Breast epithelium (tissue), 3 donors: ENCODE measurements around the gene ZNF90.

Source experiments
- POLR2A ChIP-seq: fragments of 450-650 bp; IDR thresholded peaks from one replicate; pipeline ENCODE4 v1.6.1; 2016; ENCODE audit warnings: antibody characterized with exemption, mild to moderate bottlenecking, moderate library complexity
- TF ChIP-seq, protein P1 (sequence below), 3 donors: fragments of 450-650 bp; IDR thresholded peaks; one replicate each; pipeline ENCODE4 v1.5.1; 2016 to 2017; ENCODE audit warnings: antibody characterized with exemption in 3 of 3, mild to moderate bottlenecking in 3 of 3, moderate library complexity in 3 of 3

DNA sequence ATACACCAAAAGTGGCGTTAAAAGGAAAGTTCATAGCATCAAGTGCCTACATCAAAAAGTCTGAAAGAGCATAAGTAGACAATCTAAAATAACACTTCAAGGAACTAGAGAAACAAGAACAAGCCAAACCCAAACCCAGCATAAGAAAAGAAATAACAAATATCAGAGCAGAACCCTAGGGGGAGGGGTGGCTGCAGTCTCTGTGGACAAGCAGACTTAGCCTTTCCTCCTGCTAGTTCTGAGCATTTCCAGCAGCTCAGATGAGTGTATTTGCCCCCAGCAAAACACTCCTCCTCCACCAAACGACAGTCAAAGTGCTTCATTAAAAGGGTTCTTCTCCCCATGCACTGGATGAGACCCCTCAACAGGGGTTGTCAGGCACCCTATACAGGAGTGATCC, 7.1 kb upstream of the ZNF90 start:
- TF ChIP-seq, protein P1, sequence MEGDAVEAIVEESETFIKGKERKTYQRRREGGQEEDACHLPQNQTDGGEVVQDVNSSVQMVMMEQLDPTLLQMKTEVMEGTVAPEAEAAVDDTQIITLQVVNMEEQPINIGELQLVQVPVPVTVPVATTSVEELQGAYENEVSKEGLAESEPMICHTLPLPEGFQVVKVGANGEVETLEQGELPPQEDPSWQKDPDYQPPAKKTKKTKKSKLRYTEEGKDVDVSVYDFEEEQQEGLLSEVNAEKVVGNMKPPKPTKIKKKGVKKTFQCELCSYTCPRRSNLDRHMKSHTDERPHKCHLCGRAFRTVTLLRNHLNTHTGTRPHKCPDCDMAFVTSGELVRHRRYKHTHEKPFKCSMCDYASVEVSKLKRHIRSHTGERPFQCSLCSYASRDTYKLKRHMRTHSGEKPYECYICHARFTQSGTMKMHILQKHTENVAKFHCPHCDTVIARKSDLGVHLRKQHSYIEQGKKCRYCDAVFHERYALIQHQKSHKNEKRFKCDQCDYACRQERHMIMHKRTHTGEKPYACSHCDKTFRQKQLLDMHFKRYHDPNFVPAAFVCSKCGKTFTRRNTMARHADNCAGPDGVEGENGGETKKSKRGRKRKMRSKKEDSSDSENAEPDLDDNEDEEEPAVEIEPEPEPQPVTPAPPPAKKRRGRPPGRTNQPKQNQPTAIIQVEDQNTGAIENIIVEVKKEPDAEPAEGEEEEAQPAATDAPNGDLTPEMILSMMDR (IDR thresholded peaks at IDR 0.05) = no peak
- TF ChIP-seq POLR2A = no peak
